GM03348 (cell line): ENCODE data around the gene C2orf81.

Experiments used
- DNase-seq: peaks from one replicate; pipeline ENCODE4 v3.0.0; 2012; ENCODE audit warnings: low spot score

Gene C2orf81

GRCh38 chr2:74390606-74391005, 30.8 kb downstream of the C2orf81 start:
- DNase-seq: no peak

GRCh38 chr2:74387346-74387745, 34.1 kb downstream of the C2orf81 start:
- peak; percentile 54 for DNase-seq

- no peak for DNase-seq
These were observed 36.0 kb downstream of the C2orf81 start for GRCh38 chr2:74385396-74385795.

- peak; percentile 54 for DNase-seq
These were observed 37.4 kb downstream of the C2orf81 start for GRCh38 chr2:74384051-74384450.

GRCh38 chr2:74383254-74383653, 38.2 kb downstream of the C2orf81 start:
- peak; percentile 68 for DNase-seq

DNA sequence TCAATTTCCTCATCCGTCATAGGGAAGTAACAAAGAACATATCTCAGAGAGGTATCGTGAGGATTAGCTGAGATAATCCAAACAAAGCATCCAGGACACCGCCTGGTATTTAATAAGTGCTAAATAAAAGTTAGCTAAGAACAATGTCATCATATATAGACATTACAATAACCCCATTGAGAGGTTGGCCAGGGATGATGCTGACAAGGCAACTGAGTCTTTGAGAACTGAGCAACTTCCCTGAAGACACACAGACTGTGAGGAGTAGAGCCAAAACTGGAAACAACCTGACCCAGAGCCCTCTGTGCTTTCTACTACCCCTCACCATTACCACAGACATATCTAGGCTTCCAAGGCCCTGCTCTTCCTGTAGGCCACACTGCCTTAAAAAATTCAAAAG, 39.7 kb downstream of the C2orf81 start:
- DNase-seq: no peak

- peak; percentile 87 for DNase-seq
These were observed 41.3 kb downstream of the C2orf81 start, which contains the start of gene DCTN1 for GRCh38 chr2:74379851-74380789. DCTN1 (minus strand) TSS chr2:74380311; CDS start chr2:74380037, 274 bp downstream.

DNA sequence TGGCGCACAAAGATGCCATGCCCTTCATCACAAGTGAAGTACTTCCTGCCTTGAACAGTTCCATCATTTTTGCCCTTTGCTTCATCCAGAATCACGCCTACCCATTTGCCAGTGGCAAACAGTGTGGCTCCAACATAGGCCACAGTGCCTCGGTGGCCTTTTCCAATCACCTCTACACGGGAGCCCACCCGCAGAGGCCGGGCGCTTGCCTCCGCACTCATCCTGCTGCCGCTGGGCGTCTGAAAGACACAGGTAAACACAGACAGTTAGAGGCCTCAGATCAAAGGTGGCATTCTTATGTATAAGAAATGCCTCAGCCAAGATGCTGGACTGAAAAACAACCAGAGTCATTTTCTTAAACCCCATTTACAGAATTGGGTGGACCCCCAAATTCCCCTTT, 43.4 kb downstream of the C2orf81 start:
- no peak for DNase-seq

GRCh38 chr2:74375838-74376237, 45.6 kb downstream of the C2orf81 start:
- no peak for DNase-seq

DNA sequence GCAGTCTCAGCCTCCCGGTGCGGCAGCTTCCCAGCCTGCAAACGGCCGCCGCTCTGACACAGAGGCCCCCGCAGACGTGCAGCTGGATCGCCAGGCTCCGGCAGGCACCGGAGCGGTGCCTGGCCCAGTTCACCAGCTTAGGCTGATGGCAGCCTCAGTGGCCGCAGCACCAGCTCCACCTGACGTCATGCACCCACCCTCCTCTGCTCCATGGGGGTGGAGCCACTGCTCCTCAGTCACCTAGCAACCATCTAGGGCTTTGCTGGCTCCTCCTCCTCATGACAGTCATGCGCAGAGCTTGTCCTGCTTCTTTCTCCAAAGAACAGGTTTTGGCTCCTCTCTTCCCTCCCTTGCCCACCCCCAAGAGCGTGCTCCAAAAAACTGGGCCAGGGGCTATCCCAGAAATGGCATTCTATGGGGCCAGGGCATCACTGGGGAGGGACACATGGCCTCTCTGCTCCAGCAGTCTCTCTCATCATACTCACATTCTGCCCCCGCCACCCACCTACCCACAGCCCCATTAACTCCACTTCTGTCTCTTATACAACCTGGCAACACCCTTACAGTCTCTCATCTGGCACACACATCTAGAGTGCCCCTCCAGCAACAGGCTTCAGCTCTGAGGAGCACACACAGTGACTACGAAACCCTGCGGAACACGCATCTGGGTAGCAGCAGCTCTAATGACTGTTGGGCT, 46.8 kb downstream of the C2orf81 start:
- DNase-seq: peak; percentile 44

GRCh38 chr2:74373985-74374384, 47.4 kb downstream of the C2orf81 start:
- DNase-seq: no peak

- DNase-seq: peak; percentile 46
These were observed 48.2 kb downstream of the C2orf81 start for GRCh38 chr2:74373221-74373676.

- DNase-seq: no peak
These were observed 48.7 kb downstream of the C2orf81 start for GRCh38 chr2:74372674-74373073.

- no peak for DNase-seq
These were observed 50.0 kb downstream of the C2orf81 start for GRCh38 chr2:74371421-74371820.

- DNase-seq: no peak
These were observed 51.4 kb downstream of the C2orf81 start for GRCh38 chr2:74369976-74370375.

DNA sequence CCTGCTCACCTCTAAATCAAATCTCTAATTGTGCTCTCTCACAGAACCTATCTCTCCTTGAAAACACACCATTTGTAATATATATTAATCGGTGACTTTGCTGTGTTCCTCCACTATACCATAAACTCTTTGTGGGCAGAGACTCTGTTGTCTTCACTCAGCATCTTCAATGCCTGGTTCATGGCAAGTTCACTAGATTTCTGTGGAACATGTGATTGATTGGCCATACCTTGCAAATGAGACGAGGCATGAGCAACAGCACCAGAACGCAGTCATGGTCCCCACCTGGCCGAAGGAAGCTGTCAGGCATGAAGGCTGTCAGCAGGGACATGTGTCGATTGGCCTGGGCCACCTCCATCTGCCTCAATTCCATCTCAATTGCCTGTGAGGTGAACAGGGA, 52.9 kb downstream of the C2orf81 start:
- no peak for DNase-seq

- DNase-seq: no peak
These were observed 53.6 kb downstream of the C2orf81 start for GRCh38 chr2:74367789-74368188.

- DNase-seq: no peak
These were observed 55.4 kb downstream of the C2orf81 start for GRCh38 chr2:74366036-74366435.

DNA sequence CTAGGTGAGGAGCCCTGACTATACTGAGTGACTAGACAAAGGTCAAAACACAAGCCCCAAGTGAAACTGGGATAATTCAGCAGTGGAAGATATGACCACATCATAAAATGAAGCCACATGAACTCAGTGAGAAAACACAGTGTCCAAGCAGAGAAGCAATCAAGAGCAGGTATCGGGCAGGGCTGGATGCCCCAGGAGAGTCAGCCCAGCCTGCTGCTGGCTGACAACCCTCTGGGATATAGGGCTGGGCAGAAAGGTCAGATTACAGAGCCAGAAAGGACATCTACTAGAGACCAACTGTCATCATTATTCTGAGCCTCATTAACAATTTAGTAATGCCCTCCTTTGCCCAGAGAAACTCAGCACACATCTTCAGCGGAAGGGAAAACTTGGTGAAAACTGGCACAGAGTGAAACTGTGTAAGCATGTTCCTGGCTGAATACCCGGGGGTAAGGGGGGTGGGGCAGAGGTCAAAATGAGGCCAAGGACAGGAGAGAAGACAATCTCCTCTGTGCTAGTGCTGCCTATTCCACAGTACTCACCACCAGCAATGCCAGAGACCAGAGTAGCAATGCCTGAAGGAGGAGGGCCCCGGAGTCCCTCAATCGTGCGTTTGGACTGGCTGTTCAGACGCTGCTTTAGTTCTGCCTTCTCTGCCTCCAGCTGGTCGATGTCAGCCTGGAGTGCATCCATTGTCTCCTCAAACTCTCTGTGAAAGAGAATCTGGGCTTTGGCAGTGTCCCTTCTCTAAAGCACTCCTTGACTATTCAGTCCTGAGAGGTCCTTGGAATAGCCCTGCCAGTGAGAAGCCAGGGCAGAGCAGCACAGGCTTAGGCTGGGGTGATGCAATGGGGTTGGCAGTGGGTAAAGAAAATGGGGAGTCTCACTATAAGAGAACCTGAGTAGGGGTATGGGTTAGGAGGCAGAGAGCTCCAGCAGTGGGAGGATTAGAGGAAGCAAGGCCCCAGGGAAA, 56.6 kb downstream of the C2orf81 start:
- no peak for DNase-seq
